H1 (cell line): ENCODE measurements around the gene GRXCR2. TPM values are rescaled to one million over a fixed set of nuclear protein-coding genes. Genes with fewer than 3 reads are reported as not detected.

Experiments used
- RAD21 ChIP-seq, 2 experiments: IDR thresholded peaks in 1 of 2; conservative IDR thresholded peaks in 1 of 2; 2 replicates each; pipeline ENCODE4 v1.6.1; 2011; ENCODE audit warnings: low read depth in 2 of 2, low read length in 2 of 2, improper control_type of control experiment in 1 of 2, inconsistent platforms in 1 of 2, mild to moderate bottlenecking in 1 of 2, moderate library complexity in 1 of 2
- polyA plus RNA-seq, 7 experiments: library from polyadenylated mRNA; depleted of rRNA in 3 of 7; stranded (reverse) in 5 of 7; unstranded in 2 of 7; fragments of >200 nt in 5 of 7; fragments of 200-250 nt in 2 of 7; gene quantifications; 1 replicate in 5 of 7; 2 replicates in 1 of 7; 4 replicates in 1 of 7; pipeline versions ENCODE4 v1.2.1 to v1.2.3, GENCODE V29; 2011 to 2013; ENCODE audit warnings: missing spikeins in 2 of 7, mixed read lengths in 2 of 7
- total RNA-seq: library from RNA; stranded (reverse); fragmentation: NEBNext Ultra II Directional; extraction: Animal tissue kit (Norgen Biotek cat#: 25700); gene quantifications from 2 replicates; pipeline ENCODE4 v1.2.1, GENCODE V29; 2021

GRXCR2 gene
- total and polyA plus RNA-seq, 2 of the 8 experiments (the other 6 are each of a cell fraction or from before 2014, with no cell fraction given) = not detected

GRCh38 chr5:145858959-145859358 is 13.9 kb downstream of the GRXCR2 start (continued):
- TF ChIP-seq RAD21 (IDR thresholded peaks at IDR 0.05 in 1 of 2, conservative IDR thresholded peaks at IDR 0.05 in 1 of 2; ENCODE audit: low read depth in 2 of 2, low read length in 2 of 2) = no peak
- TF ChIP-seq, all 59 proteins: peak for 0
